Fibroblast of mammary gland (primary cell): ENCODE results near the gene VAT1L.

Source experiments
- DNase-seq: peaks from one replicate; pipeline ENCODE4 v3.0.0-alpha.2; 2010; ENCODE audit warnings: low read depth
- H3K4me3 ChIP-seq: 2 replicates; pipeline ENCODE4 v1.5.1; 2011; ENCODE audit warnings: low read depth, mild to moderate bottlenecking, low read length, moderate library complexity; ENCODE audit not compliant: control insufficient read depth
- TF ChIP-seq, protein P1 (sequence below): conservative IDR thresholded peaks from 2 replicates; pipeline ENCODE4 v1.5.1; 2011; ENCODE audit warnings: low read depth, low read length, inconsistent platforms; ENCODE audit not compliant: control insufficient read depth, insufficient read depth

Gene VAT1L

DNA sequence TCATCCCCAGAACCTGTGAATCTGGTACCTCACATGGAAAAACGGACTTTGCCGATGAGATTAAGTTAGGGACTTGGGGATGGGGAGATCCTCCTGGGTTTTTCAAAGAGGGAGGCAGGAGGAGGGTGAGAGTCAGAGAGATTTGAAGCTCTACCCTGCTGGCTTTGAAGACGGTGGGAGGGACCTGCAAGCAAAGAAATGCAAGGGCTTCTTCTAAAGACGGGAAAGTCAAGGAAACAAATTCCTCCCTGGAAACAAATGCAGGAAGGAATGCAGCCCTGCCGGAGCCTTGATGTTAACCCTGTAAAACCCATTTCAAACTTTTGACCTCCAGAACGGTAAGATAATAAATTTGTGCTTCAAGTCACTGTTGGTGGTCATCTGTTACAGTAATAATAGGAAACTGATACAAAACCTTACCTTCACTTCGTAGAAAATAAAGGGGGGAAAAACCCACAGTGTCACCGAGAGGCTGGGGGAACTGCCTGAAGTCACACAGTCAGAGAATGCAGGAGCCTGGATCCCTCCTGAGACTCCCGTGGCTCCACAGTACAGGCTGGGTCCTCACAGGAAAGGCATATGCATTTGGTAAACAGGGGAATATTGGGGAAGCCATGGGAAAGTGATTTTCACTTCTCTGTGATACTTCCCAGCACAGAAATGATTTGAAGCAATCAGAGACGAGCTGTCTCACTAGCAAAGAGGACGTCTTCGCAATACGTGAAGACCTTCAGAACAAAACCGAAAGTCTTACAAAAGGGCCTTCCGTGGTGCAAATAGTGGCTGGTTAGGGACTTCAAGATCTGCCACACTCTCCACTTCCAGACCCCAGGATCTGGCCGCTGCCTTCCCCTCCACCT is 175.1 kb downstream of the VAT1L start:
- H3K4me3 ChIP-seq = no peak overlapping the region
- TF ChIP-seq, protein P1, sequence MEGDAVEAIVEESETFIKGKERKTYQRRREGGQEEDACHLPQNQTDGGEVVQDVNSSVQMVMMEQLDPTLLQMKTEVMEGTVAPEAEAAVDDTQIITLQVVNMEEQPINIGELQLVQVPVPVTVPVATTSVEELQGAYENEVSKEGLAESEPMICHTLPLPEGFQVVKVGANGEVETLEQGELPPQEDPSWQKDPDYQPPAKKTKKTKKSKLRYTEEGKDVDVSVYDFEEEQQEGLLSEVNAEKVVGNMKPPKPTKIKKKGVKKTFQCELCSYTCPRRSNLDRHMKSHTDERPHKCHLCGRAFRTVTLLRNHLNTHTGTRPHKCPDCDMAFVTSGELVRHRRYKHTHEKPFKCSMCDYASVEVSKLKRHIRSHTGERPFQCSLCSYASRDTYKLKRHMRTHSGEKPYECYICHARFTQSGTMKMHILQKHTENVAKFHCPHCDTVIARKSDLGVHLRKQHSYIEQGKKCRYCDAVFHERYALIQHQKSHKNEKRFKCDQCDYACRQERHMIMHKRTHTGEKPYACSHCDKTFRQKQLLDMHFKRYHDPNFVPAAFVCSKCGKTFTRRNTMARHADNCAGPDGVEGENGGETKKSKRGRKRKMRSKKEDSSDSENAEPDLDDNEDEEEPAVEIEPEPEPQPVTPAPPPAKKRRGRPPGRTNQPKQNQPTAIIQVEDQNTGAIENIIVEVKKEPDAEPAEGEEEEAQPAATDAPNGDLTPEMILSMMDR = no peak
- no peak for DNase-seq

DNA sequence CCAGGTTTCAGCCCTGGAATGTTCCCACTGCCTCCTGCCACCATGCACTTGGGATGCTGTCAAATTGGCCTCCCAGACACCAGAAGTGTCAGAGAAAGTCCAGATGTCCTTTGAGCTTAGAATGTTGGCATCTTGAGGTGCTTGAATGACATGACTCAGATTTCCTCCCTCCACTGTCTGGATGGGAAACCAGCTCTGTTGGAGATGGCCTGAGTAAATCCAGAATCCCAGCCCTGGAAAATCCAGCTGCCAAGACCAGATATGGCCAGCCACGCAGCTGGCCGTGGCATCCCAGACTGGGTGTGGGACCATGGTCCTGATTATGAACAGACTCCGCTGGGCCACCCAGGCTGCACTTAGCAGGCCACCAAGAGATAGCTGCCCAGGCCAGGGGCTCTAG is 177.0 kb downstream of the VAT1L start:
- no peak for DNase-seq
- TF ChIP-seq, protein P1 = no peak
- H3K4me3 ChIP-seq = no peak overlapping the region

DNA sequence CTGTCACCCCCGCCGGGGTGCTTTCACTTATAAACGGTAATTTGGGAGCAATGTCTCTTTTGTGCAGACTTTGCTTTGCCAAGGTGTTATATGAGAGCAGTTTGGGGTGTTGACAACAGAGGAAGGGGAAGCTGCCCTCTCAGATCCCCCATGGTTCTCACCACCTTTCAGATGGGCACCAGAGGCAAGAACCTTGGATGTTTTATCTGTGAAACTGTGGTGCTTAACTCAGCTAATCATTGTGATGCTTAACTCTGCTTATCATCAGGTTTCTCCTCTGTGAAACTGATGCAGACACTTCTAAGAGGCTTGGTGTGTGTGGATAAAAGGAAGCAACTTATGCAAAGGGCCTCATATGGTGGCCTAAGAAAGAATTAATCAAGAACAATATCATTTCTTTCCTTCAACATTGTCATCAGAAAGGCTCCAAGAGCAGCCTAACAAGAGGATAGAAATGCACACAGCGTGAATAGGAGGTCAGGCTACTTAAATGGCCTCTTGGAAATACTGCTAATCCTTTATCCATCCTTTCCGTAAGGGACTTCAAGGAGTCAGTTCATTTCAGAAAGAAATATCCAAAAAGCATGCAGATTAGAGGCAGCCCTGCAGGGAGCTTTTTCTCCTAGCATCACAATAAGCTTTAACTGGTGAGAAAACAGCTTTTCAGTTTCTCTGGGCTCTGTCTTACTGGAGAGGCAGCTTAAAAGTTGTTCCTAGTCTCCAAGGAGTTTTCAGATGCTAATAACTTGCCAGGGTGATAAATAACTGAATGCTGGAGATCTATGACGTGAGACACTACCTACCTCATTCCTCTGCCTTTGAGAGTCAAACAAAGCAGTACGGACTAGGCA is 178.9 kb downstream of the VAT1L start:
- H3K4me3 ChIP-seq = no peak overlapping the region
- TF ChIP-seq, protein P1 = no peak

DNA sequence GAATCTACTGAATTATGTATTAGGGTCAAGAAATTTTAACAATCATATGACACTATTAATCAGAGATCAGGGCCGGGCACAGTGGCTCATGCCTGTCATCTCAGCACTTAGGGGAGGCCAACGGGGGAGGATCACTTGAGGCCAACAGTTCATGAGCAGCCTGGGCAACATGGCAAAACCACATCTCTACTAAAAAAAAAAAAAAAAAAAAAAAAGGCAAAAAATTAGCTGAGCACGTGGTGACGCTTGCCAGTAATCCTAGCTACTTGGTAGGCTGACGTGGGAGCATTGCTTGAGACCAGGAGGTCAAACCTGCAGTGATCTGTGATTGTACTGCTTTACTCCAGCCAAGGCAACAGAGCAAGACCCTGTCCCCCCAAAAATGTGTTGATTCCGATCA is 181.5 kb downstream of the VAT1L start:
- H3K4me3 ChIP-seq = no peak overlapping the region
- TF ChIP-seq, protein P1 = no peak
- DNase-seq = no peak

More for the DNA sequence above, 178.9 kb downstream of the VAT1L start:
- no peak for DNase-seq

DNA sequence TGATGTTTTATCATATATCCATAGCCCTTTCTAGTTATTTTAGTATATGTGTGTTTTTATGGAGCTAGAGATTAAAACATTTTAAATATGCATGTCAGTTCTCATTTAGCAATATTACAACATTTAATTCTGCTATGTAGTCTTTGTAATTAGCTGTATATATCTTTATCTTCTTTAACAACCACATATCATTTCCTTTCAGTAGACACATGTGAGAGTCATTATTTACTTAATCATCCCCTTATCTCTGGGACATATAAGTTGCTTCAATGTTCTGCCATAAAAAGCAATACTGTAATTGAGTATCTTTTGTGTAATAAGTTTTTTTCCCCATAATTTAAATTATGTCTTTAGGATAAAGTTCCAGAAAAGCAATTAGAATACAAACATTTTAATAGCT is 182.0 kb downstream of the VAT1L start:
- no peak for DNase-seq
- H3K4me3 ChIP-seq = no peak overlapping the region
- TF ChIP-seq, protein P1 = no peak

DNA sequence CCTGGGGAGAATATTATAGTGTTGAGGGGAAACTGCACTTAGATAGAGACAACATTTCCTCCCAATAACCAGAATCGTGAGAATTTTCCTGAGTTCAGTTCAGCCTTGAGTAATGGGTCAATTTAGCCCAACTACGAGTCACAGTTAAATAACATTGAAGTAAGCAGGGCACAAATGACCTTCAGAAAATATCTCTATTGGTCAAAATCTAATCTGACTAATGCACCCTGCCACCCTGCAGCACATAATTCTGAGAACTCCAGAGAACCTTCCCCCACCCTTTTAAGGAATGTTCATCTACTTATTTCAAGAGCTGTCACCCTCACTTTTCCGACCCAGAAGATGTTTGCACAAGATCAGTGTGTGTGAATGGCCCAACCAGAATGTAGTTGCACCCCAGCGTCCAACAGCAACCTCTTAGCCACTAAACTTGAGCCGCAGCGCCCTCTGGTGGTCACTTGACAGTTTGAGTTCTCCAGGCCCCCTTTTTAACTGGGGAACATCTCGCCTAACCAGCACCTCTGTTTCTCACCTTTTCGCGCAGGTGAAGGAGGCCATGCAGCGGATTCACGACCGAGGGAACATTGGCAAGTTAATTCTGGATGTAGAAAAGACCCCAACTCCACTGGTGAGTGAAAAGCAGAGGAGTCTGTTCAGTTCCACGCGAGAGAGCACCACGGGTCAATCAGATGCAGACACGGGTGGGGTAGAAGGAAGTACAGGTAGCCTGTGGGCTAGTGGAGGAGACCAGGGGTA is 183.1 kb downstream of the VAT1L start:
- DNase-seq = peak; percentile 70

More for the DNA sequence above, 183.1 kb downstream of the VAT1L start:
- no peak overlapping the region for H3K4me3 ChIP-seq
- TF ChIP-seq, protein P1 = peak; percentile 74
